B cell (primary cell): ENCODE results near the gene WDR90. TPM values are rescaled to one million over a fixed set of nuclear protein-coding genes. Genes with fewer than 3 reads are reported as not detected.

ENCODE experiments used
- ATAC-seq: fragments of 200-7000 bp; cut with Tn5 transposase; one replicate; pipeline ENCODE4 v1.10.0; 2021; ENCODE audit warnings: low read depth, mild to moderate bottlenecking, moderate number of reproducible peaks, moderate library complexity
- CTCF ChIA-PET: fragments of 350-600 bp; sonication (Branson Sonifier 250); formaldehyde crosslinking; loops from one replicate; lab custom pipeline; 2021; ENCODE audit warnings: antibody characterized with exemption, inconsistent platforms; lab: Charles Lee
- POLR2A ChIA-PET: fragments of 350-600 bp; sonication (Branson Sonifier 250); formaldehyde crosslinking; loops from one replicate; lab custom pipeline; 2021; ENCODE audit warnings: antibody characterized with exemption; lab: Charles Lee
- DNase-seq: peaks from one replicate; pipeline ENCODE4 v3.0.0; 2013
- H2AFZ ChIP-seq: 2 replicates; pipeline ENCODE4 v1.6.1; 2012; ENCODE audit warnings: mild to moderate bottlenecking, low read depth, low read length; ENCODE audit not compliant: insufficient read depth, poor library complexity, severe bottlenecking
- H3K27ac ChIP-seq, 2 donors: 1 replicate in 1 of 2; 2 replicates in 1 of 2; pipeline ENCODE4 v1.5.1; 2012 to 2013; ENCODE audit warnings: low read length in 2 of 2, mild to moderate bottlenecking in 2 of 2, moderate library complexity in 1 of 2
- H3K27me3 ChIP-seq, 4 experiments: fragments of 200-600 bp in 1 of 4; sonication (generic) in 1 of 4; replicated peaks in 1 of 4; 1 replicate in 2 of 4; 2 replicates in 2 of 4; pipeline versions ENCODE4 v1.6.1 to v1.7.0; 2013 to 2016; ENCODE audit warnings: low read length in 3 of 4, mild to moderate bottlenecking in 2 of 4, mixed read lengths in 1 of 4, moderate library complexity in 1 of 4; ENCODE audit not compliant: insufficient read depth in 4 of 4, control insufficient read depth in 3 of 4; ENCODE audit errors: control extremely low read depth in 1 of 4
- H3K36me3 ChIP-seq, 2 experiments: replicated peaks in 1 of 2; 1 replicate in 1 of 2; 2 replicates in 1 of 2; pipeline versions ENCODE4 v1.6.1 to v1.7.1; 2013; ENCODE audit warnings: low read length in 1 of 2; ENCODE audit not compliant: insufficient read depth in 2 of 2, control insufficient read depth in 1 of 2; ENCODE audit errors: control extremely low read depth in 1 of 2, extremely low read depth in 1 of 2
- H3K4me1 ChIP-seq, 2 donors: fragments of 200-600 bp in 1 of 2; sonication (generic) in 1 of 2; 1 replicate in 1 of 2; 2 replicates in 1 of 2; pipeline versions ENCODE4 v1.5.1 to v1.6.1; 2013 to 2017; ENCODE audit warnings: low read length in 2 of 2; ENCODE audit not compliant: control insufficient read depth in 2 of 2, insufficient read depth in 2 of 2
- H3K4me2 ChIP-seq: replicated peaks from 2 replicates; pipeline ENCODE3; 2012; ENCODE audit warnings: mild to moderate bottlenecking, low read depth, low read length; ENCODE audit not compliant: poor library complexity, severe bottlenecking
- H3K4me3 ChIP-seq, 5 experiments: fragments of 200-600 bp in 1 of 5; sonication (generic) in 1 of 5; 1 replicate in 3 of 5; 2 replicates in 2 of 5; pipeline versions ENCODE4 v1.5.1 to v1.7.0; 2011 to 2016; ENCODE audit warnings: low read length in 4 of 5, mild to moderate bottlenecking in 4 of 5, low read depth in 2 of 5, control low read depth in 1 of 5, moderate library complexity in 1 of 5; ENCODE audit not compliant: insufficient read depth in 1 of 5; ENCODE audit errors: control extremely low read depth in 1 of 5, extremely low read depth in 1 of 5
- H3K79me2 ChIP-seq: fragments of 200-600 bp; sonication (generic); one replicate; pipeline ENCODE4 v1.6.0; 2016; ENCODE audit warnings: low read length; ENCODE audit not compliant: control insufficient read depth, insufficient read depth
- H3K9ac ChIP-seq: fragments of 200-600 bp; sonication (generic); 2 replicates; pipeline ENCODE4 v1.6.1; 2017; ENCODE audit warnings: mild to moderate bottlenecking, low read length, moderate library complexity
- H3K9me3 ChIP-seq, 3 donors: one replicate each; pipeline versions ENCODE4 v1.6.1 to v1.7.1; 2013; ENCODE audit warnings: low read length in 2 of 3; ENCODE audit not compliant: control insufficient read depth in 2 of 3, insufficient read depth in 1 of 3; ENCODE audit errors: control extremely low read depth in 1 of 3
- H4K20me1 ChIP-seq: 2 replicates; pipeline ENCODE4 v1.6.0; 2012; ENCODE audit warnings: mild to moderate bottlenecking, low read length; ENCODE audit not compliant: insufficient read depth, control insufficient read depth, poor library complexity, severe bottlenecking
- H3K27ac Mint-ChIP-seq: one replicate; pipeline ENCODE4 v1.8.0; 2021; ENCODE audit warnings: mixed read lengths
- H3K27me3 Mint-ChIP-seq: one replicate; pipeline ENCODE4 v1.8.0; 2021; ENCODE audit warnings: mixed read lengths
- H3K4me1 Mint-ChIP-seq: one replicate; pipeline ENCODE4 v1.8.0; 2021; ENCODE audit warnings: mixed read lengths
- H3K4me3 Mint-ChIP-seq: one replicate; pipeline ENCODE4 v1.8.0; 2021; ENCODE audit warnings: mixed read lengths
- H3K9me3 Mint-ChIP-seq: one replicate; pipeline ENCODE4 v1.8.0; 2022; ENCODE audit warnings: mixed read lengths; ENCODE audit not compliant: insufficient read depth
- CTCF ChIP-seq: fragments of 200-600 bp; IDR thresholded peaks from one replicate; pipeline ENCODE4 v1.8.0; 2022; ENCODE audit warnings: antibody characterized with exemption, mild to moderate bottlenecking
- EZH2 ChIP-seq: IDR thresholded peaks from 2 replicates; pipeline ENCODE4 v1.6.1; 2012; ENCODE audit warnings: borderline replicate concordance, low read depth, mild to moderate bottlenecking, moderate library complexity, low read length; ENCODE audit not compliant: insufficient read depth, poor library complexity, severe bottlenecking
- WGBS: methylation state at CpG from one replicate; pipeline ENCODE4 v1.1.5; 2013; ENCODE audit warnings: missing lambda C conversion rate; ENCODE audit not compliant: insufficient coverage; 5-methylcytosine and 5-hydroxymethylcytosine counted together
- intact Hi-C: fragments of 100-400 bp; cut with micrococcal nuclease; formaldehyde crosslinking; loops from one replicate; pipeline ENCODE4 v1.10.0; 2022
- polyA plus RNA-seq: library from polyadenylated mRNA; depleted of rRNA; stranded (reverse); fragments of >200 nt; gene quantifications from 2 replicates; pipeline ENCODE4 v1.2.3, GENCODE V29; 2012
- total RNA-seq, 2 donors: library from RNA; stranded (reverse); fragments of 120-200 nt in 1 of 2; gene quantifications; 1 replicate in 1 of 2; 2 replicates in 1 of 2; pipeline versions ENCODE4 v1.2.3 to v1.2.4, GENCODE V29; 2013 to 2022

Gene WDR90
- total and polyA plus RNA-seq, 2 donors (not counting 1 experiment from before 2014, with no cell fraction given), result 23.1 to 34.7 TPM

- ATAC-seq, result no peak
- CTCF ChIA-PET, result no interaction called here
- H3K9ac ChIP-seq, result no peak overlapping the region
These were observed 54.2 kb downstream of the WDR90 start for GRCh38 chr16:703406-703805.

GRCh38 chr16:704047-704446 lies 54.9 kb downstream of the WDR90 start:
- no peaks in the 10 kb centered on the region for H3K79me2 ChIP-seq
- ChIA-PET CTCF (no interaction called here), POLR2A (no interaction called here)
- no peak overlapping the region for H3K27ac Mint-ChIP-seq
- DNase-seq, result no peak
- no peak overlapping the region for H3K27ac ChIP-seq
- H3K9me3 ChIP-seq, result peaks cover 0 to 39% (median 0%) of the 10 kb centered on the region in 3 donors
- H3K27me3 ChIP-seq, result peaks cover 0 to 88% (median 41%) of the 10 kb centered on the region in 4 experiments
- no peak for ATAC-seq
- no peaks in the 10 kb centered on the region for H3K4me1 Mint-ChIP-seq
- H4K20me1 ChIP-seq, result no peaks in the 10 kb centered on the region
- H3K4me3 Mint-ChIP-seq, result no peak overlapping the region
- H3K4me2 ChIP-seq, result no peak overlapping the region
- H3K4me3 ChIP-seq, result no peak overlapping the region
- no peak overlapping the region for H3K9ac ChIP-seq
- no peak for TF ChIP-seq EZH2
- TF ChIP-seq CTCF, result no peak
- no peaks in the 10 kb centered on the region for H3K9me3 Mint-ChIP-seq
- H3K4me1 ChIP-seq, result peaks cover 17 to 24% of the 10 kb centered on the region in 2 donors
- WGBS, result 49% methylated on average over 6 of the region's 7 CpGs
- H3K36me3 ChIP-seq, result no peaks in the 10 kb centered on the region
- no peak overlapping the region for H2AFZ ChIP-seq
- intact Hi-C loops, result no loop called here
- H3K27me3 Mint-ChIP-seq, result peaks cover 33% of the 10 kb centered on the region

More at GRCh38 chr16:703406-703805, 54.2 kb downstream of the WDR90 start:
- Mint-ChIP-seq H3K4me1 (no peaks in the 10 kb centered on the region), H3K27ac (no peak overlapping the region), H3K9me3 (no peaks in the 10 kb centered on the region), H3K4me3 (no peak overlapping the region), H3K27me3 (peaks cover 29% of the 10 kb centered on the region)
- no peak for DNase-seq
- no peak overlapping the region for H2AFZ ChIP-seq
- H3K27me3 ChIP-seq, result peaks cover 0 to 84% (median 37%) of the 10 kb centered on the region in 4 experiments
- H3K79me2 ChIP-seq, result no peaks in the 10 kb centered on the region
- H3K4me1 ChIP-seq, result peaks cover 18 to 24% of the 10 kb centered on the region in 2 donors
- intact Hi-C loops, result no loop called here
- POLR2A ChIA-PET, result no interaction called here
- H3K9me3 ChIP-seq, result peaks cover 0 to 40% (median 0%) of the 10 kb centered on the region in 3 donors
- no peak overlapping the region for H3K27ac ChIP-seq
- TF ChIP-seq CTCF (no peak), EZH2 (no peak)
- no peaks in the 10 kb centered on the region for H3K36me3 ChIP-seq
- H3K4me2 ChIP-seq, result no peak overlapping the region
- no peak overlapping the region for H3K4me3 ChIP-seq
- no peaks in the 10 kb centered on the region for H4K20me1 ChIP-seq
- WGBS, result 78% methylated on average over 12 of the region's 12 CpGs
